ENCODE results near the gene DDX31.

GRCh38 chr9:132590318-132591182 lies 79.2 kb downstream of the DDX31 start:
- TF ChIP-seq, protein P1, sequence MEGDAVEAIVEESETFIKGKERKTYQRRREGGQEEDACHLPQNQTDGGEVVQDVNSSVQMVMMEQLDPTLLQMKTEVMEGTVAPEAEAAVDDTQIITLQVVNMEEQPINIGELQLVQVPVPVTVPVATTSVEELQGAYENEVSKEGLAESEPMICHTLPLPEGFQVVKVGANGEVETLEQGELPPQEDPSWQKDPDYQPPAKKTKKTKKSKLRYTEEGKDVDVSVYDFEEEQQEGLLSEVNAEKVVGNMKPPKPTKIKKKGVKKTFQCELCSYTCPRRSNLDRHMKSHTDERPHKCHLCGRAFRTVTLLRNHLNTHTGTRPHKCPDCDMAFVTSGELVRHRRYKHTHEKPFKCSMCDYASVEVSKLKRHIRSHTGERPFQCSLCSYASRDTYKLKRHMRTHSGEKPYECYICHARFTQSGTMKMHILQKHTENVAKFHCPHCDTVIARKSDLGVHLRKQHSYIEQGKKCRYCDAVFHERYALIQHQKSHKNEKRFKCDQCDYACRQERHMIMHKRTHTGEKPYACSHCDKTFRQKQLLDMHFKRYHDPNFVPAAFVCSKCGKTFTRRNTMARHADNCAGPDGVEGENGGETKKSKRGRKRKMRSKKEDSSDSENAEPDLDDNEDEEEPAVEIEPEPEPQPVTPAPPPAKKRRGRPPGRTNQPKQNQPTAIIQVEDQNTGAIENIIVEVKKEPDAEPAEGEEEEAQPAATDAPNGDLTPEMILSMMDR (conservative IDR thresholded peaks at IDR 0.05): no peak
- no peak for TF ChIP-seq ZFX (IDR thresholded peaks at IDR 0.05)

All from C4-2B (cell line).